ENCODE results near the gene FNTB. TPM values are rescaled to one million over a fixed set of nuclear protein-coding genes. Genes with fewer than 3 reads are reported as not detected.

FNTB gene
- total RNA-seq, 1 experiment from 2014 or later: 20.7 TPM

GRCh38 chr14:64951724-64952123 is 35.0 kb upstream of the FNTB start:
- Histone ChIP-seq H3K23me2 (ENCODE audit: insufficient read length, low read depth, low read length, poor library complexity, severe bottlenecking) (no peaks in the 10 kb centered on the region), H3K9ac (ENCODE audit: extremely low read depth, insufficient read length, low read length) (no peak overlapping the region), H2BK15ac (ENCODE audit: low read depth, low read length) (no peak overlapping the region), H3K79me1 (ENCODE audit: insufficient read depth, low read depth, low read length, poor library complexity, severe bottlenecking) (no peaks in the 10 kb centered on the region), H2BK20ac (ENCODE audit: low read depth, low read length, poor library complexity, severe bottlenecking) (no peak overlapping the region), H2BK12ac (ENCODE audit: insufficient read length, low read depth, low read length) (no peak overlapping the region), H3K14ac (ENCODE audit: insufficient read depth, low read length) (no peak overlapping the region), H3K4ac (ENCODE audit: low read depth, low read length) (no peak overlapping the region), H4K8ac (replicated peaks; ENCODE audit: insufficient read length, low read depth, low read length) (no peak overlapping the region), H3K27me3 (ENCODE audit: insufficient read depth, low read length) (no peaks in the 10 kb centered on the region), H2BK5ac (ENCODE audit: insufficient read length, low read length) (no peak overlapping the region), H3K23ac (ENCODE audit: insufficient read length, low read depth, low read length) (no peak overlapping the region), H3K27ac (ENCODE audit: insufficient read length, low read depth, low read length) (no peak overlapping the region), H4K20me1 (ENCODE audit: control insufficient read depth, insufficient read depth, insufficient read length) (no peaks in the 10 kb centered on the region), H2AK5ac (ENCODE audit: insufficient read length, low read length) (no peak overlapping the region), H2BK120ac (ENCODE audit: low read depth, low read length, poor library complexity, severe bottlenecking) (no peak overlapping the region), H2AFZ (ENCODE audit: low read length) (no peak overlapping the region), H3K56ac (ENCODE audit: insufficient read length, low read depth, low read length) (no peak overlapping the region), H3T11ph (ENCODE audit: low read length) (no peak overlapping the region), H4K91ac (ENCODE audit: insufficient read length, low read depth, low read length) (no peak overlapping the region), H3K79me2 (ENCODE audit: insufficient read depth, low read length) (no peaks in the 10 kb centered on the region), H3K4me2 (ENCODE audit: insufficient read depth, insufficient read length, low read length) (no peak overlapping the region), H4K5ac (ENCODE audit: insufficient read length, low read depth, low read length) (no peak overlapping the region), H3K4me1 (ENCODE audit: insufficient read depth, low read length) (peaks cover 10% of the 10 kb centered on the region; the same call in 1 of the 2 replicates), H3K9me3 (ENCODE audit: control insufficient read depth, low read depth, low read length) (no peaks in the 10 kb centered on the region), H3K18ac (ENCODE audit: insufficient read length, low read depth, low read length) (no peak overlapping the region)
- no peak overlapping the region for H3K4me3 Mint-ChIP-seq
- H3K9me3 Mint-ChIP-seq: no peaks in the 10 kb centered on the region
- peaks cover 28 to 31% of the 10 kb centered on the region in 2 experiments for H3K4me1 Mint-ChIP-seq
- no peaks in the 10 kb centered on the region for H3K27me3 Mint-ChIP-seq (ENCODE audit: low read depth)
- no peak overlapping the region for H3K27ac Mint-ChIP-seq
- peaks cover 9 to 57% (median 46%) of the 10 kb centered on the region in 3 experiments for H3K36me3 Mint-ChIP-seq (ENCODE audit: insufficient read depth in 1 of 3, low read depth in 3 of 3)
- no peak for DNase-seq
- TF ChIP-seq, protein P1, sequence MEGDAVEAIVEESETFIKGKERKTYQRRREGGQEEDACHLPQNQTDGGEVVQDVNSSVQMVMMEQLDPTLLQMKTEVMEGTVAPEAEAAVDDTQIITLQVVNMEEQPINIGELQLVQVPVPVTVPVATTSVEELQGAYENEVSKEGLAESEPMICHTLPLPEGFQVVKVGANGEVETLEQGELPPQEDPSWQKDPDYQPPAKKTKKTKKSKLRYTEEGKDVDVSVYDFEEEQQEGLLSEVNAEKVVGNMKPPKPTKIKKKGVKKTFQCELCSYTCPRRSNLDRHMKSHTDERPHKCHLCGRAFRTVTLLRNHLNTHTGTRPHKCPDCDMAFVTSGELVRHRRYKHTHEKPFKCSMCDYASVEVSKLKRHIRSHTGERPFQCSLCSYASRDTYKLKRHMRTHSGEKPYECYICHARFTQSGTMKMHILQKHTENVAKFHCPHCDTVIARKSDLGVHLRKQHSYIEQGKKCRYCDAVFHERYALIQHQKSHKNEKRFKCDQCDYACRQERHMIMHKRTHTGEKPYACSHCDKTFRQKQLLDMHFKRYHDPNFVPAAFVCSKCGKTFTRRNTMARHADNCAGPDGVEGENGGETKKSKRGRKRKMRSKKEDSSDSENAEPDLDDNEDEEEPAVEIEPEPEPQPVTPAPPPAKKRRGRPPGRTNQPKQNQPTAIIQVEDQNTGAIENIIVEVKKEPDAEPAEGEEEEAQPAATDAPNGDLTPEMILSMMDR (conservative IDR thresholded peaks at IDR 0.05): no peak

All from H9 (cell line).